Measurements from ENCODE around the gene CFB.
"Not testable (repeated sequence)": the region's sequence is repeated elsewhere in the genome, so short reads cannot be mapped to it uniquely, and the experiment has no call there.

The CFB gene

GRCh38 chr6:31971993-31972708 lies 26.3 kb downstream of the CFB start, which contains the start of gene DXO:
TSS of gene DXO (minus strand) at chr6:31972138. CDS start at chr6:31971675, 463 bp downstream.
- Histone ChIP-seq H3K9me3 (ENCODE audit: control insufficient read depth, insufficient read depth, low read length) (no peaks in the 10 kb centered on the region), H3K27me3 (ENCODE audit: control insufficient read depth, low read length) (no peaks in the 10 kb centered on the region), H3K9me2 (replicated peaks; ENCODE audit: control insufficient read depth, low read length) (no peaks in the 10 kb centered on the region), H4K20me1 (ENCODE audit: control insufficient read depth, insufficient read depth, low read depth, low read length) (no peaks in the 10 kb centered on the region), H3K4me3 (ENCODE audit: low read length) (peak within 1 kb of the TSS; percentile 93), H3K4me1 (ENCODE audit: control insufficient read depth, low read length) (peaks cover 30% of the 10 kb centered on the region), H3F3A (ENCODE audit: control insufficient read depth, insufficient read depth) (peaks cover 3% of the 10 kb centered on the region; the same call in 1 of the 2 replicates), H3K27ac (ENCODE audit: low read depth, low read length) (peak within 1 kb of the TSS; percentile 73), H3K79me2 (ENCODE audit: control insufficient read depth, low read length) (peaks cover 39% of the 10 kb centered on the region), H3K4me2 (ENCODE audit: low read length) (peak within 1 kb of the TSS; percentile 99), H3K36me3 (ENCODE audit: control insufficient read depth, low read length) (peaks cover 45% of the 10 kb centered on the region)
- no peak for TF ChIP-seq EZH2phosphoT487 (IDR thresholded peaks at IDR 0.05; ENCODE audit: borderline replicate concordance, low read length)
- no peak for TF ChIP-seq CTCF (IDR thresholded peaks at IDR 0.05; ENCODE audit: low read depth, low read length, poor library complexity, severe bottlenecking)

- H3K4me3 ChIP-seq (ENCODE audit: low read length), result peak overlapping the region; percentile 93
- H3K36me3 ChIP-seq (ENCODE audit: control insufficient read depth, low read length), result peaks cover 38% of the 10 kb centered on the region
- H3F3A ChIP-seq (ENCODE audit: control insufficient read depth, insufficient read depth), result peaks cover 3% of the 10 kb centered on the region; the same call in 1 of the 2 replicates
- no peaks in the 10 kb centered on the region for H4K20me1 ChIP-seq (ENCODE audit: control insufficient read depth, insufficient read depth, low read depth, low read length)
- H3K79me2 ChIP-seq (ENCODE audit: control insufficient read depth, low read length), result peaks cover 39% of the 10 kb centered on the region
- H3K27me3 ChIP-seq (ENCODE audit: control insufficient read depth, low read length), result no peaks in the 10 kb centered on the region
- TF ChIP-seq EZH2phosphoT487 (IDR thresholded peaks at IDR 0.05; ENCODE audit: borderline replicate concordance, low read length), result no peak
- TF ChIP-seq CTCF (IDR thresholded peaks at IDR 0.05; ENCODE audit: low read depth, low read length, poor library complexity, severe bottlenecking), result no peak
- H3K4me2 ChIP-seq (ENCODE audit: low read length), result peak overlapping the region; percentile 99
- H3K4me1 ChIP-seq (ENCODE audit: control insufficient read depth, low read length), result peaks cover 30% of the 10 kb centered on the region
- H3K9me2 ChIP-seq (replicated peaks; ENCODE audit: control insufficient read depth, low read length), result no peaks in the 10 kb centered on the region
- peak overlapping the region; percentile 73 for H3K27ac ChIP-seq (ENCODE audit: low read depth, low read length)
- H3K9me3 ChIP-seq (ENCODE audit: control insufficient read depth, insufficient read depth, low read length), result no peaks in the 10 kb centered on the region
Observed at GRCh38 chr6:31972709-31973350, 26.9 kb downstream of the CFB start.

GRCh38 chr6:31976065-31976464 lies 30.2 kb downstream of the CFB start:
- H4K20me1 ChIP-seq (ENCODE audit: control insufficient read depth, insufficient read depth, low read depth, low read length); H3K4me3 ChIP-seq (ENCODE audit: low read length): not testable (repeated sequence)
- peaks cover 25% of the 10 kb centered on the region for H3K79me2 ChIP-seq (ENCODE audit: control insufficient read depth, low read length)

More at GRCh38 chr6:31976065-31976464, 30.2 kb downstream of the CFB start:
- H3K4me2 ChIP-seq (ENCODE audit: low read length); H3K9me3 ChIP-seq (ENCODE audit: control insufficient read depth, insufficient read depth, low read length); H3F3A ChIP-seq (ENCODE audit: control insufficient read depth, insufficient read depth); H3K27me3 ChIP-seq (ENCODE audit: control insufficient read depth, low read length); H3K36me3 ChIP-seq (ENCODE audit: control insufficient read depth, low read length); H3K27ac ChIP-seq (ENCODE audit: low read depth, low read length); H3K9me2 ChIP-seq (replicated peaks; ENCODE audit: control insufficient read depth, low read length): not testable (repeated sequence)
- peaks cover 24% of the 10 kb centered on the region for H3K4me1 ChIP-seq (ENCODE audit: control insufficient read depth, low read length)
